GM12878 (cell line): ENCODE data around the gene B3GALNT1. TPM values are rescaled to one million over a fixed set of nuclear protein-coding genes. Genes with fewer than 3 reads are reported as not detected.

Experiments
- ATAC-seq: fragments of 200-7000 bp; cut with Tn5 transposase; 3 replicates; pipeline ENCODE4 v1.9.1; 2020; ENCODE audit warnings: mild to moderate bottlenecking, moderate library complexity
- BruUV-seq: library from RNA; stranded (reverse); fragments of 400-500 nt; replicated peaks from 2 replicates; lab custom pipeline; 2021; lab: Mats Ljungman, UMichigan
- CTCF ChIA-PET: fragments of 300-600 bp; sonication (Branson Sonifier 250); formaldehyde crosslinking; extraction: SDS; loops from one replicate; lab custom pipeline; 2021; ENCODE audit warnings: inconsistent platforms; lab: Yijun Ruan, JAX
- POLR2A ChIA-PET: fragments of 350-600 bp; formaldehyde crosslinking; extraction: SDS; loops from one replicate; lab custom pipeline; 2021; ENCODE audit warnings: inconsistent platforms; lab: Charles Lee
- RAD21 ChIA-PET: fragments of 300-600 bp; sonication (Branson Sonifier 250); formaldehyde crosslinking; loops from one replicate; lab custom pipeline; 2023; ENCODE audit warnings: antibody characterized with exemption; ENCODE audit not compliant: unreplicated experiment; lab: Charles Lee
- SMC1A ChIA-PET: fragments of 300-600 bp; sonication (Branson Sonifier 250); formaldehyde crosslinking; loops from one replicate; lab custom pipeline; 2023; ENCODE audit not compliant: unreplicated experiment, uncharacterized antibody; lab: Charles Lee
- DNase-seq: peaks from one replicate; pipeline ENCODE4 v3.0.0-alpha.2; 2011; ENCODE audit warnings: low read depth, low spot score
- FAIRE-seq: peaks from 3 replicates; lab custom pipeline; 2011; peaks lifted over from hg19 to GRCh38; lab: Jason Lieb, UNC
- H2AFZ ChIP-seq: 2 replicates; pipeline ENCODE4 v1.6.0; 2011; ENCODE audit warnings: low read depth, low read length, control low read depth; ENCODE audit not compliant: control insufficient read depth
- H3K27ac ChIP-seq: 2 replicates; pipeline ENCODE4 v1.5.1; 2011; ENCODE audit warnings: control low read depth; ENCODE audit not compliant: control insufficient read depth, insufficient read depth
- H3K27me3 ChIP-seq, 2 experiments: replicated peaks in 1 of 2; 2 replicates each; pipeline versions ENCODE4 v1.6.0 to v1.6.1; 2011; ENCODE audit warnings: low read length in 1 of 2; ENCODE audit not compliant: control insufficient read depth in 2 of 2, insufficient read depth in 2 of 2
- H3K36me3 ChIP-seq, 2 experiments: 2 replicates each; pipeline ENCODE4 v1.5.1; 2011; ENCODE audit warnings: low read length in 1 of 2; ENCODE audit not compliant: control insufficient read depth in 2 of 2, insufficient read depth in 2 of 2
- H3K4me1 ChIP-seq: 2 replicates; pipeline ENCODE4 v1.6.1; 2011; ENCODE audit warnings: mild to moderate bottlenecking, low read length, moderate library complexity, mixed read lengths; ENCODE audit not compliant: control insufficient read depth, insufficient read depth
- H3K4me2 ChIP-seq: 2 replicates; pipeline ENCODE4 v1.6.0; 2011; ENCODE audit warnings: control low read depth; ENCODE audit not compliant: control insufficient read depth, insufficient read depth
- H3K4me3 ChIP-seq: fragments of 200-600 bp; sonication (generic); 2 replicates; pipeline ENCODE4 v1.5.1; 2016
- H3K79me2 ChIP-seq: 2 replicates; pipeline ENCODE4 v1.6.0; 2011; ENCODE audit warnings: low read length; ENCODE audit not compliant: control insufficient read depth, insufficient read depth
- H3K9ac ChIP-seq: 2 replicates; pipeline ENCODE4 v1.8.0; 2011; ENCODE audit warnings: low read length, control low read depth, mixed read lengths; ENCODE audit not compliant: control insufficient read depth, insufficient read depth
- H3K9me3 ChIP-seq: replicated peaks from 3 replicates; pipeline ENCODE4 v1.5.1; 2011; ENCODE audit warnings: mild to moderate bottlenecking, low read length; ENCODE audit not compliant: control insufficient read depth, insufficient read depth
- H4K20me1 ChIP-seq: 2 replicates; pipeline ENCODE4 v1.6.0; 2011; ENCODE audit not compliant: control insufficient read depth, insufficient read depth
- ATF7 ChIP-seq: fragments of 450-650 bp; IDR thresholded peaks from 2 replicates; pipeline ENCODE4 v1.6.1; 2016; ENCODE audit warnings: low read depth, mild to moderate bottlenecking
- BACH1 ChIP-seq: fragments of 450-650 bp; IDR thresholded peaks from 2 replicates; pipeline ENCODE4 v1.6.1; 2017; ENCODE audit warnings: mild to moderate bottlenecking, borderline replicate concordance
- CBFB ChIP-seq: IDR thresholded peaks from 2 replicates; pipeline ENCODE4 v1.6.1; 2016; ENCODE audit warnings: antibody characterized with exemption, low read depth
- DPF2 ChIP-seq: fragments of 450-650 bp; IDR thresholded peaks from 2 replicates; pipeline ENCODE4 v1.6.1; 2017; ENCODE audit warnings: mild to moderate bottlenecking
- ELK1 ChIP-seq: IDR thresholded peaks from 2 replicates; pipeline ENCODE4 v1.6.1; 2012; ENCODE audit warnings: low read depth, low read length, improper control_type of control experiment
- FOXM1 ChIP-seq: IDR thresholded peaks from 2 replicates; pipeline ENCODE4 v1.6.1; 2012; ENCODE audit warnings: low read depth, mild to moderate bottlenecking, inconsistent platforms, low read length, moderate library complexity
- HCFC1 ChIP-seq: fragments of 150-350 bp; IDR thresholded peaks from 2 replicates; pipeline ENCODE4 v1.6.1; 2014; ENCODE audit warnings: low read length
- HDAC2 ChIP-seq: fragments of 200-600 bp; sonication (generic); IDR thresholded peaks from 2 replicates; pipeline ENCODE4 v1.6.1; 2017
- HSF1 ChIP-seq: fragments of 150-350 bp; IDR thresholded peaks from 2 replicates; pipeline ENCODE4 v1.6.1; 2014; ENCODE audit warnings: mild to moderate bottlenecking, low read depth, low read length
- IRF4 ChIP-seq: IDR thresholded peaks from 2 replicates; pipeline ENCODE4 v1.6.1; 2011; ENCODE audit warnings: low read depth, low read length
- KAT2A ChIP-seq: conservative IDR thresholded peaks from 2 replicates; pipeline ENCODE4 v1.6.1; 2011; ENCODE audit warnings: low read depth, low read length; ENCODE audit not compliant: control insufficient read depth
- MTA3 ChIP-seq: IDR thresholded peaks from 2 replicates; pipeline ENCODE4 v1.6.1; 2012; ENCODE audit warnings: low read length, inconsistent platforms, borderline replicate concordance
- MYB ChIP-seq: fragments of 150-350 bp; IDR thresholded peaks from 2 replicates; pipeline ENCODE4 v1.6.1; 2014; ENCODE audit warnings: mild to moderate bottlenecking, low read depth, low read length, borderline replicate concordance
- SIN3A ChIP-seq: IDR thresholded peaks from 2 replicates; pipeline ENCODE4 v1.6.1; 2012; ENCODE audit warnings: low read depth, low read length, improper control_type of control experiment
- ZNF217 ChIP-seq: fragments of 450-650 bp; IDR thresholded peaks from 2 replicates; pipeline ENCODE4 v1.6.1; 2017; ENCODE audit warnings: antibody characterized with exemption, mild to moderate bottlenecking
- ZNF24 ChIP-seq: fragments of 450-650 bp; IDR thresholded peaks from 2 replicates; pipeline ENCODE4 v1.6.1; 2017; ENCODE audit warnings: antibody characterized with exemption, mild to moderate bottlenecking
- ZNF384 ChIP-seq: IDR thresholded peaks from 2 replicates; pipeline ENCODE4 v1.6.1; 2012; ENCODE audit warnings: low read depth, mild to moderate bottlenecking, low read length, improper control_type of control experiment, borderline replicate concordance
- in situ Hi-C: fragments of 300-500 bp; cut with MboI; formaldehyde crosslinking; loops from 9 replicates; pipeline ENCODE4 v1.14.3; 2018; ENCODE audit warnings: mixed read lengths
- intact Hi-C: fragments of 100-400 bp; cut with micrococcal nuclease; formaldehyde crosslinking; loops from one replicate; pipeline ENCODE4 v1.14.2; 2022; ENCODE audit not compliant: unreplicated experiment
- polyA plus RNA-seq, 11 experiments: library from polyadenylated mRNA; depleted of rRNA in 4 of 11; unstranded in 6 of 11; stranded (reverse) in 5 of 11; fragments of >200 nt; fragmentation: Nextera tagmentation in 4 of 11; fragmentation: Illumina TruSeq in 1 of 11; extraction: Ambion mirVana in 4 of 11; extraction: Trizol in 1 of 11; gene quantifications; 1 replicate in 1 of 11; 2 replicates in 10 of 11; pipeline versions ENCODE4 v1.2.1 to v1.2.3, GENCODE V29; 2011 to 2016; ENCODE audit warnings: inconsistent platforms in 2 of 11, missing spikeins in 2 of 11, low read depth in 1 of 11
- total RNA-seq, 4 experiments: library from RNA; depleted of rRNA in 3 of 4; stranded (reverse); fragments of >200 nt in 3 of 4; fragmentation: Illumina TruSeq in 1 of 4; extraction: Trizol in 1 of 4; gene quantifications; 2 replicates each; pipeline versions ENCODE4 v1.2.1 to v1.2.3, GENCODE V29; 2013 to 2021

The B3GALNT1 gene
- total and polyA plus RNA-seq, 10 of the 15 experiments (the other 5 are each of a cell fraction or from before 2014, with no cell fraction given): 0.04 to 0.95 (median 0.18) TPM; not detected in 3

GRCh38 chr3:161150001-161150525 lies 44.9 kb upstream of the B3GALNT1 start:
- Histone ChIP-seq H3K9me3 (no peaks in the 10 kb centered on the region), H4K20me1 (no peaks in the 10 kb centered on the region), H3K27me3 (no peaks in the 10 kb centered on the region), H3K4me1 (no peaks in the 10 kb centered on the region), H3K9ac (no peak overlapping the region), H3K27ac (no peak overlapping the region), H2AFZ (no peak overlapping the region), H3K4me2 (no peak overlapping the region), H3K4me3 (no peak overlapping the region), H3K36me3 (no peaks in the 10 kb centered on the region), H3K79me2 (no peaks in the 10 kb centered on the region)
- CTCF ChIA-PET: interaction anchor here (0.8 to 0.9 kb wide), 2 partner anchors 14 to 100 kb away, joined by 3 read pairs; no protein-coding TSS in a partner anchor
- no TSS peak for BruUV-seq
- POLR2A ChIA-PET: no interaction called here
- RAD21 ChIA-PET: no interaction called here
- intact Hi-C loops (no loop called here), in situ Hi-C loops (no loop called here)
- TF ChIP-seq BACH1 (no peak), ATF7 (no peak), ZNF384 (no peak), KAT2A (no peak), HSF1 (no peak), HDAC2 (no peak), FOXM1 (no peak), MYB (no peak), ZNF217 (no peak), ELK1 (no peak), MTA3 (no peak), ZNF24 (no peak), HCFC1 (no peak), IRF4 (no peak), CBFB (no peak), DPF2 (no peak), SIN3A (no peak)
- FAIRE-seq: no peak
- SMC1A ChIA-PET: interaction anchor here (0.7 kb wide), 1 partner anchor 30 kb away, joined by 3 read pairs; no protein-coding TSS in a partner anchor
- no peak for ATAC-seq
- DNase-seq: no peak
